ENCODE results near the gene PSMD11. TPM values are rescaled to one million over a fixed set of nuclear protein-coding genes. Genes with fewer than 3 reads are reported as not detected.
"Not testable (repeated sequence)": the region's sequence is repeated elsewhere in the genome, so short reads cannot be mapped to it uniquely, and the experiment has no call there.

PSMD11 gene
- total RNA-seq, 2 experiments from 2014 or later = 110 to 139 TPM

DNA sequence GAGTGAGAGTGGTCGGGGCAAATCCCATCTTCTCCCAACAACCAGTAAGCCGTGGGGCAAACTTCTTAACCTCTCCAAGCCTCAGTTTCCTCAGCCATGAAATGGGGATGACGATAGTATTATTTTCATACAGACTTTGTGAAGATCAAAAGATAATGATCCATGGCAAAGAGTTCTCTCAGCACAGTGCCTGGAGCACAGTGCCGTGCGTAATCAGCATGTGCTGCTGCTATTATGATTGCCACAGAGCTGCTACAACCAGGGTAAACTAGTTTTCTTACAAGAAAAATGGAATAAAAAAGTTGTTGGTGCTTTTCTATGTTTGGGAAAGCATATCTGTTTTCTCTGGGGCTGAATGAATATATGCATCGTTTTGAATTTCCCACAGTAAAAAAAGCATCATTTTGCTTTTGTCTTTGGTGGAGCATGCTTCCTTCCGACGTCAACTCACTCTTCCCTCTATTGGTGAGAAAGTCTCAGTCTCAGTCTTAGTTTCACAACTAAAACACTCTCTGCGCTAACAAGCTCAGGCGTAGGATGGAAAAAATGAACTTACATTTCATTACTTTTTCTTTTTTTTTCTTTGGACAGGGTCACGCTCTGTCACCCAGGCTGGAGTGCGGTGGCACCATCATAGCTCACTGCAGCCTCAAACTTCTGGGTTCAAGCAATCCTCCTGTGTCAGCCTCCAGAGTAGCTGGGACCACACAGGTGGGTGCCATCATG lies 79.7 kb downstream of the PSMD11 start:
- peak overlapping the region; percentile 88 for H3K27ac Mint-ChIP-seq
- CTCF ChIA-PET = interaction anchor here (0.6 to 3.3 kb wide), 17 partner anchors 11 to 231 kb away, joined by 3 to 35 read pairs (median 6); partner anchors contain the start of genes CDK5R1 and PSMD11
- DNase-seq = peak; percentile 50
- peaks cover 19% of the 10 kb centered on the region for H3K27me3 Mint-ChIP-seq
- peaks cover 62% of the 10 kb centered on the region for H3K4me1 Mint-ChIP-seq
- peak; percentile 58 for ATAC-seq
- H3K36me3 Mint-ChIP-seq = peaks cover 2% of the 10 kb centered on the region
- H3K9me3 Mint-ChIP-seq (ENCODE audit: low read depth) = no peaks in the 10 kb centered on the region
- H3K4me3 Mint-ChIP-seq = peak overlapping the region; percentile 52

DNA sequence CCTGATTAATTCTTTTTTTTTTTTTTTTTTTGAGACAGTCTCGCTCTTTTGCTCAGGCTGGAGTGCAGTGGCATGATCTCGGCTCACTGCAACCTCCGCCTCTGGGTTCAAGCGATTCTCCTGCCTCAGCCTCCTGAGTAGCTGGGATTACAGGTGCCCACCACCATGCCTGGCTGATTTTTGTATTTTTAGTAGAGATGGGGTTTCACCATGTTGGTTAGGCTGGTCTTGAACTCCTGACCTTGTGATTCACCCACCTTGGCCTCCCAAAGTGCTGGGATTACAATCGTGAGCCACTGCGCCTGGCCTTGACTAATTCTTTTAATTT lies 80.2 kb downstream of the PSMD11 start:
- not testable (repeated sequence) for H3K9me3 Mint-ChIP-seq (ENCODE audit: low read depth); ATAC-seq; H3K36me3 Mint-ChIP-seq; H3K27ac Mint-ChIP-seq; DNase-seq; H3K4me3 Mint-ChIP-seq
- Mint-ChIP-seq H3K27me3 (peaks cover 19% of the 10 kb centered on the region), H3K4me1 (peaks cover 65% of the 10 kb centered on the region)
- CTCF ChIA-PET = interaction anchor here (0.6 to 3.3 kb wide), 18 partner anchors 9 to 230 kb away, joined by 3 to 35 read pairs (median 5); partner anchors contain the start of genes CDK5R1 and PSMD11

DNA sequence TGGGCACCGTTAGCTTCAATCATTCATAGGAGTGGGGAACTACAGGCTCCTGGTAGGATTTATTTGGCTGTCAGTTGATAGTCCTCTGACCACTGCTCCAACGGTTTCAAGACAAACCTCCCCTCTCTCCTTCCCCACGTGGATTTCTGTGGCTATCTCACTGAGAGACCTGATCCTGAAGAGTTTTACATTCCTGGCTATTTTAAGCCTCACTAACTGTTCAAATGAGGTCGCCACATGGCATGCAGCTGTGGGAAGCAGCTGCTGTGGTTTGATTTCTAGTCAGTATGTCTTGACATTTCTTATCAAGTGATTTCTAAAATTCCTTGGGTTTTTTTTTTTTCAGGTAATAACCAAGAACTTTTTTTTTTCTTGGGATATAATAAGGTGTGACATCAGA lies 80.8 kb downstream of the PSMD11 start:
- Mint-ChIP-seq H3K4me1 (peaks cover 59% of the 10 kb centered on the region), H3K4me3 (no peak overlapping the region), H3K36me3 (peaks cover 2% of the 10 kb centered on the region), H3K27me3 (peaks cover 19% of the 10 kb centered on the region), H3K9me3 (ENCODE audit: low read depth) (no peaks in the 10 kb centered on the region), H3K27ac (no peak overlapping the region)
- CTCF ChIA-PET = interaction anchor here (1.0 to 3.3 kb wide), 8 partner anchors 8 to 62 kb away, joined by 3 to 35 read pairs (median 6); partner anchors contain the start of gene CDK5R1
- no peak for ATAC-seq
- no peak for DNase-seq

DNA sequence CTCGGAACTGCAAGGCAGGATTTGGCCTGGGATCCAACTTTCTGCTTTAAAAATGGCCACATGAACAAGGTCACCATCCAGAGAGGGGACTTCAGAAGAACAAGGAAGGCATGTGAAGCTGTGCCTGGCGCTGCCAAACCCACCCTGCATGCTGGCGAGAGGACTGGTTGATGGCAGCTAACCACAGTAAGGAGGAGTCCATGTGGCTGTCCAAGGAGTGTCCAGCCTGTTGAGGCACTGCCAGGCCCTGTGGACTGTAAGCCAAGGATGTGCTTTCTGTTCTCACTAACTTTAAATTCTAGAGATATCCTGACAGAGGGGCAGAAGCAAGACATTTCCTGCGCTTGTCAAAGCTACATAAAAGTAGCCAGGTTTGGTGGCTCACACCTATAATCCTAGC lies 82.8 kb downstream of the PSMD11 start:
- Mint-ChIP-seq H3K27me3 (peaks cover 19% of the 10 kb centered on the region), H3K4me1 (peaks cover 44% of the 10 kb centered on the region), H3K4me3 (no peak overlapping the region), H3K27ac (no peak overlapping the region), H3K9me3 (ENCODE audit: low read depth) (no peaks in the 10 kb centered on the region), H3K36me3 (peaks cover 2% of the 10 kb centered on the region)
- CTCF ChIA-PET = interaction anchor here (1.2 to 1.3 kb wide), 4 partner anchors 10 to 83 kb away, joined by 4 to 5 read pairs (median 4); partner anchors contain the start of gene PSMD11
- no peak for ATAC-seq
- no peak for DNase-seq

DNA sequence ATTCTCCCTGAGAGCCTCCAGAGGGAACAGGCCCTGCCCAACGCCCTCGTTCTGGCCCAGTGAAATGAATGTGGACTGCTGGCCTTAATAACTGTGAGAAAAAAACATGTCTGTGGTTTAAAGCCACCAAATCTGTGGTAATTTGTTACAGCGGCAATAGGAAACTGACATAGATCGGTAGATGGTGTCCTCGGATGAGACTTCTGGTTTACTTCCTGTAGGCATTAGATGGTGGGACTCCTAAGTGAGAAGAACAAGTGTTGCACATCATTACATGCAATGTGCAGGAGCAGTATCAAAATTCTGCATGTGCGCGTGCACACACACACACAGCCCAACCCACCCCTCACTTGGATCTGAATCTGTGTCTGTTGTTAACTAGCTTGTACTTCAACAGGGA lies 84.5 kb downstream of the PSMD11 start:
- CTCF ChIA-PET = interaction anchor here (0.6 kb wide), 1 partner anchor 40 kb away, joined by 3 read pairs; no protein-coding TSS in a partner anchor
- peaks cover 2% of the 10 kb centered on the region for H3K36me3 Mint-ChIP-seq
- H3K9me3 Mint-ChIP-seq (ENCODE audit: low read depth) = no peaks in the 10 kb centered on the region
- ATAC-seq (peak; percentile 32), DNase-seq (no peak)
- H3K27ac Mint-ChIP-seq = peak overlapping the region; percentile 38
- peaks cover 21% of the 10 kb centered on the region for H3K27me3 Mint-ChIP-seq
- H3K4me1 Mint-ChIP-seq = peaks cover 28% of the 10 kb centered on the region
- no peak overlapping the region for H3K4me3 Mint-ChIP-seq

DNA sequence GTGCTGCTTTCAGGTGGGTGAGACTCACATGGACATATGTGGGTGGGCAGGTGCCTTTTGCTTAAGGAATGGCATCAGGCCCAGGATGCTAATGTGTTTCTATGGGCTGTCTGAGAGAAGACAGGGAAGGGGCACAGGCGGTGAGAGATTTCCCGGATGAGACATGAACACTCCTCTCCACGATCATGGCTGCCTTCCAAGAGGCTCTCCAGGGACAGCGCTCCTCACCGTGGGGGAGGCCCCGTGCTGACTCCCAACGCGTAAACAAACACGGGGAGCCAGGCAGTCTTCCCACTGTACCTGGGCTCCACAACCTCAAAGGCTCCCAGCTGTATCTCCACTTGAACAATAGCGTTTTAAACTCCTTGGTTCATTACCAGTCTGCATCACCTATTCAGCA lies 85.3 kb downstream of the PSMD11 start:
- no peak for ATAC-seq
- Mint-ChIP-seq H3K4me1 (peaks cover 23% of the 10 kb centered on the region), H3K27ac (no peak overlapping the region), H3K9me3 (ENCODE audit: low read depth) (no peaks in the 10 kb centered on the region), H3K27me3 (peaks cover 21% of the 10 kb centered on the region), H3K36me3 (peaks cover 2% of the 10 kb centered on the region), H3K4me3 (no peak overlapping the region)
- CTCF ChIA-PET = interaction anchor here (0.6 kb wide), 1 partner anchor 41 kb away, joined by 3 read pairs; no protein-coding TSS in a partner anchor
- DNase-seq = no peak

Other genes starting within 250 kb of the PSMD11 start
- under 1 TPM; 0.29 to 0.54 TPM for gene RHBDL3, start 178.7 kb upstream of the PSMD11 start, total RNA-seq
- gene C17orf75, start 102.3 kb upstream of the PSMD11 start, total RNA-seq = 10 to 100 TPM; 32.3 to 39.0 TPM
- 100 to 1,000 TPM; 271 to 292 TPM for gene ZNF207, start 94.4 kb upstream of the PSMD11 start, total RNA-seq
- 1 to 10 TPM; 3.3 to 3.5 TPM for gene CDK5R1, start 42.5 kb downstream of the PSMD11 start, total RNA-seq